ENCODE data around the gene TMEM150C.
A peak's percentile ranks its signal among the peaks of the same experiment; 100 is the strongest.

TMEM150C gene

DNA sequence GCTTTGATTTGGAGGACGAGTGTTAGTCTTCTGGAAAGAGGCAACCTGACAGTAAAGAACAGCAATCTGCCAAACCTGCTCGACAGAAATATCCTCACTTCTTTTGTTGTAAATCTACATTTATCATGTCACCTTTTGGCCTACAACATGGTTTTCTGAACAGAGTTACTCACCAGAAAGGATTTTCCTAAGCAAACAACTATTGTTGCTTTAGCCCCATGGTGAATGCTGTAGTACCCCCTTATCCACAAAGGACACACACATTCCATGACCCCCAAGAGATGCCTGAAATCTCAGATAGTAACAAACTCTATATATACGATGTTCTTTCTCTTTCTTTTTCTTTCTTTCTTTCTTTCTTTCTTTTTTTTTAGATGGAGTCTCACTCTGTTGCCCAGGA is 42.7 kb downstream of the TMEM150C start:
- no peak overlapping the region for H3K27ac ChIP-seq
- TF ChIP-seq, protein P1, sequence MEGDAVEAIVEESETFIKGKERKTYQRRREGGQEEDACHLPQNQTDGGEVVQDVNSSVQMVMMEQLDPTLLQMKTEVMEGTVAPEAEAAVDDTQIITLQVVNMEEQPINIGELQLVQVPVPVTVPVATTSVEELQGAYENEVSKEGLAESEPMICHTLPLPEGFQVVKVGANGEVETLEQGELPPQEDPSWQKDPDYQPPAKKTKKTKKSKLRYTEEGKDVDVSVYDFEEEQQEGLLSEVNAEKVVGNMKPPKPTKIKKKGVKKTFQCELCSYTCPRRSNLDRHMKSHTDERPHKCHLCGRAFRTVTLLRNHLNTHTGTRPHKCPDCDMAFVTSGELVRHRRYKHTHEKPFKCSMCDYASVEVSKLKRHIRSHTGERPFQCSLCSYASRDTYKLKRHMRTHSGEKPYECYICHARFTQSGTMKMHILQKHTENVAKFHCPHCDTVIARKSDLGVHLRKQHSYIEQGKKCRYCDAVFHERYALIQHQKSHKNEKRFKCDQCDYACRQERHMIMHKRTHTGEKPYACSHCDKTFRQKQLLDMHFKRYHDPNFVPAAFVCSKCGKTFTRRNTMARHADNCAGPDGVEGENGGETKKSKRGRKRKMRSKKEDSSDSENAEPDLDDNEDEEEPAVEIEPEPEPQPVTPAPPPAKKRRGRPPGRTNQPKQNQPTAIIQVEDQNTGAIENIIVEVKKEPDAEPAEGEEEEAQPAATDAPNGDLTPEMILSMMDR (IDR thresholded peaks at IDR 0.05): no peak
- no peak overlapping the region for H3K4me3 ChIP-seq
- no peak for DNase-seq (ENCODE audit: low spot score)

GRCh38 chr4:82517043-82517442 is 44.7 kb downstream of the TMEM150C start:
- H3K4me3 ChIP-seq: no peak overlapping the region
- DNase-seq (ENCODE audit: low spot score): no peak
- H3K27ac ChIP-seq: no peak overlapping the region
- TF ChIP-seq, protein P1 (IDR thresholded peaks at IDR 0.05): no peak

- Histone ChIP-seq H3K27ac (peak overlapping the region in 1 of 2 donors; percentile 48), H3K4me3 (no peak overlapping the region)
- TF ChIP-seq, protein P1 (IDR thresholded peaks at IDR 0.05): no peak
- no peak for DNase-seq (ENCODE audit: low spot score)
Observed at GRCh38 chr4:82515705-82516104, 46.1 kb downstream of the TMEM150C start.

DNA sequence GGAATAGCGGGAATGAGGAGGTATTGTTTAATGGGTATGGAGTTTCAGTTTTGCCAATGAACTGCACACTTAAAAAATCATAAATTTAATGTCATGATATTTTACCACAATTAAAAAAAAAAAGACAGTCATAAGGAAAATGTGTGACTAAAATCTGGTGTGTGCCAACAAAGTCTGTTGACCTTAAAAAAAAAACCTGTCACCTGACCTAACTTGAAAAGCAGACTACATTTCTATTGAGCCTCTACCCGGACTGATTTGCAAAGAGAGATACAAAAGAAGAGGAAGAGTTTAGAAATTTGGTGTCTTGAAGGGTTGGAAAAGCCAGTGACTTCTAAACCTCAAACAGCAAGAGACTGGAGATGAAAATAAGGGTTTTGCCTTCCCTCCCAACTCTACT is 48.4 kb downstream of the TMEM150C start:
- Histone ChIP-seq H3K27ac (no peak overlapping the region), H3K4me3 (no peak overlapping the region)
- DNase-seq (ENCODE audit: low spot score): no peak
- TF ChIP-seq, protein P1 (IDR thresholded peaks at IDR 0.05): no peak

DNA sequence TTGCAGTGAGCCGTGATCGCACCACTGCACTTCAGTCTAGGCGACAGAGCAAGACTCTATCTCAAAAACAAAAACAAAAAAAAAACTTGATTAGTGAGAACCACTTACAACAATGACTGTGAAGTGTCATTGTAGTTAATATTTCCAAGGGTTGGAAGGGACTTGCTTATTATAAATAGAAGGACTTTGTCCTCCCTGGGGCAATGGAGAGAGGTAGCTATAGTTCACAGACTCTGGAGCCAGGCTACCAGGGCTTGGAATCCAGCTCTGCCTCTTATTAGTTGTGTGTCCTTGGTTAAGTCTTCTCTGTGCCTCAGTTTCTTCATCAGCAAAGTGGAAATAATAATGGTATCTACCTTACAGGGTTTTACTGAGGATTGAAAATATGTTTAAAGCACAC is 51.6 kb downstream of the TMEM150C start:
- Histone ChIP-seq H3K4me3 (no peak overlapping the region), H3K27ac (no peak overlapping the region)
- DNase-seq (ENCODE audit: low spot score): no peak
- TF ChIP-seq, protein P1 (IDR thresholded peaks at IDR 0.05): no peak

GRCh38 chr4:82508806-82509428 is 52.9 kb downstream of the TMEM150C start:
- Histone ChIP-seq H3K4me3 (no peak overlapping the region), H3K27ac (no peak overlapping the region)
- TF ChIP-seq, protein P1 (IDR thresholded peaks at IDR 0.05): no peak
- no peak for DNase-seq (ENCODE audit: low spot score)

GRCh38 chr4:82508011-82508410 is 53.8 kb downstream of the TMEM150C start:
- Histone ChIP-seq H3K27ac (no peak overlapping the region), H3K4me3 (no peak overlapping the region)
- TF ChIP-seq, protein P1 (IDR thresholded peaks at IDR 0.05): no peak
- DNase-seq (ENCODE audit: low spot score): no peak

Data from coronary artery (tissue), 2 donors.